Stimulated activated effector memory CD8-positive, alpha-beta T cell treated with anti-CD3 and anti-CD28 coated beads, Interleukin-12 subunit alpha, Interleukin-12 subunit beta, amount 100 ng/mL, for 72 hours (primary cell): Measurements from ENCODE around the gene ZNF771.
A peak's percentile ranks its signal among the peaks of the same experiment; 100 is the strongest.

Experiments
- ATAC-seq: fragments of 150-1000 bp; cut with Tn5 transposase; 2 replicates; pipeline ENCODE4 v1.10.0; 2021
- DNase-seq, 2 donors: peaks; one replicate each; pipeline ENCODE4 v3.0.0; 2021 to 2022; ENCODE audit warnings: low spot score in 2 of 2
- H3K27ac Mint-ChIP-seq: one replicate; pipeline ENCODE4 v1.8.0; 2022; ENCODE audit warnings: mild to moderate bottlenecking, mixed read lengths
- H3K36me3 Mint-ChIP-seq: one replicate; pipeline ENCODE4 v1.8.0; 2022; ENCODE audit warnings: mild to moderate bottlenecking, mixed read lengths
- H3K4me1 Mint-ChIP-seq: one replicate; pipeline ENCODE4 v1.8.0; 2022; ENCODE audit warnings: mixed read lengths
- H3K4me3 Mint-ChIP-seq: one replicate; pipeline ENCODE4 v1.8.0; 2022; ENCODE audit warnings: mild to moderate bottlenecking, mixed read lengths
- H3K9me3 Mint-ChIP-seq: one replicate; pipeline ENCODE4 v1.8.0; 2022; ENCODE audit warnings: mixed read lengths

ZNF771 gene

DNA sequence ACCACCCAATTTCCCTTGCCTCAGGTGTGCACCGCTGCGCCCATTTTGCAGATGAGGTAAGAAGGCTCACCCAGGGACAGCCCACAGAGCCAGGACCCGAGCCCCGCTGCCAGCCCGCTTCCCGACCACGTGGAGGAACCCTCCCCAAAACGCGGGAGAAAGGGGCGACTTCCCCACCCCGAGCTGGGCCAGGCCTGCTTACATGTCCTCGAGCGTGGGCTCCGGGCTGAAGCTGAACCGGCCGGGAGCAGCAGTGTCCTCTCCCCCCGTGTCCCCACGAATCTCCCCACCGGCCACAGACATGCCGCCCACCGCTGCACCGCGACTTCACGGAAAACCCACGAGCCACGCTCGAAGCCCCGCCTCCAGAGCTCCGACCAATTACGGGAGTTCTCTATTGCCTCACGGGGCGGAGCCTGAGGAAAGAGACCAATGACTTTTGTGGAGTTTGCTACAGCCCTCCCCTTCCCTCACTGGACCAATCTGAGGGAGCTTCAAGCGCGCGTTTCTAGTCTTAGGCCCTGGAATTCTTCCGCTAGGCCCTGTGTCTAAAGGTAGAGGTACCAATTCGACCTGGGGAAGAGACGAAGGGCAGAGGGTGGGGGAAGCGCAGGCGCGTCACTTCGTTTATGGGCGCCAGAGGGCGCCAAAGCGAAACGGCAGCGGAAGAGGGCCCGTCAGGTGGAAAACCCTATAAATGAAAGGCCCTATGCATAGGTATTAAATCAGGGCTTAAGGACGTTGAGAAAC is 22.4 kb downstream of the ZNF771 start, which contains the start of gene DCTPP1:
DCTPP1 (minus strand) TSS at position 353 of the 750 bp plus-strand sequence; CDS start at position 303, 50 bp downstream.
- Mint-ChIP-seq H3K36me3 (peaks cover 5% of the 10 kb centered on the region), H3K4me1 (peaks cover 19% of the 10 kb centered on the region), H3K4me3 (no peak within 1 kb of the TSS), H3K27ac (no peak within 1 kb of the TSS), H3K9me3 (no peaks in the 10 kb centered on the region)
- ATAC-seq (peak; percentile 97), DNase-seq (peak; percentile 88 to 96)

DNA sequence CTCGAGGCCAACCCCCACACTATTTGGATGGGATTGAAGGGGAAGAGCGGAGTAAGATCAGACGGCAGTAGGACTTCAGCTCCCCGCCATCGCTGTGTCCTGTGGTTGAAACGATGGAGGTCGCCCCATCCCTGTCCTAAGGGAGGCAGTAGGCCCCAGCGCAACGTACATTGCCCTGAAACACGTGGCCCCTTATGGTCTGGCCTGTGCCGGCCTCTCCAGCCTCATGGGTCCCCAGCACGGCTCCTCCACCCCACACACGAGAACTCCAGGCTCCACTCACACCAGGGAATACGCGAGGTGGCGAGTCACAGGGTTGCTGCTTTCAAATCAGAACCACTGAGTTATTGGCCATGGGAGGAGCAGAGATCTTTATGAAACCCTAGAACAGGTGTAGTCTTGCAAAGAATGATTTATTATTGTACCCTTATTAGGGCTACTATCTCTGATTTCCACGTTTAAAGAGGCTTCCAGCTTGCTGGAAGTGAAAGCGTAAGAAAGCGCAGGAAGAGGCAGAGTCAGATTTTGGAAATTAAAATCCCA is 23.1 kb downstream of the ZNF771 start:
- no peak overlapping the region for H3K4me3 Mint-ChIP-seq
- H3K27ac Mint-ChIP-seq = no peak overlapping the region
- H3K4me1 Mint-ChIP-seq = peaks cover 22% of the 10 kb centered on the region
- peaks cover 8% of the 10 kb centered on the region for H3K36me3 Mint-ChIP-seq
- H3K9me3 Mint-ChIP-seq = no peaks in the 10 kb centered on the region
- ATAC-seq (peak; percentile 17), DNase-seq (no peak)

DNA sequence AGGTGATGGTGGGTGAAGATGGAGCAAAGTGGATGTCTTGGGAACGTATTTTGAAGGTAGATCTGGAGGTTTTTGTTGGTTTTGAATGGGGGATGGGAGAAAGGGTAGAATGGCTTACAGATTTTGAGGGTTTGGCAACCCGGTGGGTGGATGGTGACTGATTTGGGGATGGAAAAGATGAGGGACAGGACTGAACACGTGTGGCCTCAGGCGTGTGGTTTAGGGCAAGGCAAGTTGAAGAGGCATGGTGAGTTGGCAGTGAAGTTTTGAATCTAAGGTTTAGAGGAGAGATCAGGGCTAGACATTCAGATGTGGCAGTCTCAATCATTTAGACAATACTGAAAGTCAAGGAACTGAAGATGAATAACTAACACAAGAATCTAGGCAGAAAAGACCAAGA is 27.4 kb downstream of the ZNF771 start:
- peak overlapping the region; percentile 64 for H3K27ac Mint-ChIP-seq
- peak; percentile 77 for ATAC-seq

DNA sequence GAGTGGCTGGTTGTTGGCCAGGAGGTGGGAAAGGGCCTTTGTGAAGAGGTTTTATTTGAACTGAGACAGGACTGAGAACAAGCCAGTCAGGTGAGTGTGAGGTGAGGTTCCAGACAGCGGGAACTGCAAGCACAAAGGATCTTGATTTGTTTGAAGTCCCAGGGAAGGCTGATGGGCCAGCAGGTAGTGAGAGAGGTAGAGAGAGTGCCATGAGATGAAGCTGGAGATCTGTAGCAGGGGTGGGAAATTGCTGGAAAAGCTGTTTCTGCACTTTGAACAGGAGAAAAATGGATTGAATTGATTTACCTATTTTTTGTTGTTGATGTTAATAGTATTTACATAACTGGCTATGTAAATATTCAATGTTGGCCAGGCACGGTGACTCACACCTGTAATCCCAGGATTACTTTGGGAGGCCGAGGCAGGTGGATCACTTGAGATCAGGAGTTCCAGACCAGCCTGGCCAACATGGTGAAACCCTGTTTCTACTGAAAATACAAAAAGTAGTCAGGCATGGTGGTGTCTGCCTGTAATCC is 30.2 kb downstream of the ZNF771 start:
- H3K36me3 Mint-ChIP-seq = peaks cover 12% of the 10 kb centered on the region
- peak overlapping the region; percentile 27 for H3K27ac Mint-ChIP-seq
- ATAC-seq (no peak), DNase-seq (no peak)
- H3K4me1 Mint-ChIP-seq = peaks cover 33% of the 10 kb centered on the region
- H3K9me3 Mint-ChIP-seq = no peaks in the 10 kb centered on the region
- no peak overlapping the region for H3K4me3 Mint-ChIP-seq

More for the DNA sequence above, 27.4 kb downstream of the ZNF771 start:
- Mint-ChIP-seq H3K4me3 (peak overlapping the region; percentile 33), H3K4me1 (peaks cover 33% of the 10 kb centered on the region), H3K36me3 (peaks cover 12% of the 10 kb centered on the region), H3K9me3 (no peaks in the 10 kb centered on the region)
- DNase-seq = peak in 1 of 2 donors; percentile 77

DNA sequence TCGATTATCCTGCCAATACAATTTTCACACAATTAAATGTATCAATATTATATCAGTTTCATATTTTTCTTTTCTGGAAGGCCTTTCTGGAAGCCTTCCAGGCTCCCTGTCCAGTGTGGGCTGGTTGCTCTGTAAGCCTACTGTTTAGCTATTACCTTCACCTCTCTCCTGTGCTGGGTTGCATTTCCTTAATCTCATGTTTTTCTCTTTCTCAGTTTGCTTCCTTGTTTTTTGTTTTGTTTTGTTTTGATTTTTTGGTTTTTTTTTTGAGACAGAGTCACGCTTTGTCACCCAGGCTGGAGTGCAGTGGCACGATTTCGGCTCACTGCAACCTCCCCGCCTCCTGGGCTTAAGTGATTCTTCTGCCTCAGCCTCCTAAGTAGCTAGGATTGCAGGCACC is 31.4 kb downstream of the ZNF771 start:
- H3K9me3 Mint-ChIP-seq = no peaks in the 10 kb centered on the region
- peaks cover 23% of the 10 kb centered on the region for H3K36me3 Mint-ChIP-seq
- peak overlapping the region; percentile 41 for H3K27ac Mint-ChIP-seq
- ATAC-seq (no peak), DNase-seq (no peak)
- H3K4me3 Mint-ChIP-seq = no peak overlapping the region
- peaks cover 40% of the 10 kb centered on the region for H3K4me1 Mint-ChIP-seq

DNA sequence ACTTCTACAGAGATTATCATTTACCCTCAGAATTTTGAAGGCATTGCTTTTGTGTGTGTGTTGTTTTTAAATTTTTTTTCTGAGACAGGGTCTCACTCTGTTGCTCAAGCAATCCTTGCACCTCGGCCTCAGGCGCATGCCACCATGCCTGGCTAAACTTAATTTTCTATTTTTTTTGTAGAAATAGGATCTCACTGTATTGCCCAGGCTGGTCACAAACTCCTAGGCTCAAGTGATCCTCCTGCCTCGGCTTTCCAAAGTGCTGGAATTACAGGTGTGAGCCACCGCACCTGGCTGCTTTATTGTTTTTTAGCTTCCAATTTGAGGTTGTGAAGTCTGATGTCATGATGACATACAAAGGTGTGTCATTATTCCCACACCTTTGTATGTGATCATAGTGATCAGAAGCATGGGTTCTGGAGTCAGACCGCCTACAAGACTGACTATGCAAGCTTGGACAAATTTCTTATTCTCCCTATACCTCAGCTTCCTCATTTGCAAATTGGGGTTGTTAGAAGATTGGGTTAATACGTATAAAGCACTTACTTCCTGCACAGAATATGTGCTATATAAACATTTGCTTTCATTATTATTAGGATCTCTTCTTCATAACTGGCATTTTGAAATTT is 32.4 kb downstream of the ZNF771 start:
- Mint-ChIP-seq H3K4me3 (no peak overlapping the region), H3K9me3 (no peaks in the 10 kb centered on the region), H3K27ac (peak overlapping the region; percentile 41), H3K36me3 (peaks cover 28% of the 10 kb centered on the region), H3K4me1 (peaks cover 40% of the 10 kb centered on the region)
- DNase-seq (no peak), ATAC-seq (no peak)

DNA sequence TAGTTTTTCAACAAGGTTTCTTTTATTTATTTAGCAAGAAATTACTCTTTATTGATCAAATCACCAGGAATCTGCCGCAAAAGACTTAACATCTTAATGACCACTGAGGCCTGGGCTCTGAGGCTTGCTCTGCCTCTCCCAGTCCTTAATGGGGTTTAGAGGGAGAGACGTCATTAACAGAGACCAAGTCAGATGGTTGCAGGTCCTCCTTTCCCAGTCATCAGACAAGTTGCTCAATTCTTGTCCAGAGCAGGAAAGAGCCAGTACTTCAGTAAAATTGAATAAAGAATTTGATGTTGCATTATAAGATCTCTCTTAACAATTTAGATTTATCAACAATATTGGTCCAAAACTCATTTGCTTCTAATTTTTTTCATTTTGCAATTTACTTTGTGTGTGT is 36.2 kb downstream of the ZNF771 start:
- Mint-ChIP-seq H3K9me3 (no peaks in the 10 kb centered on the region), H3K4me1 (peaks cover 36% of the 10 kb centered on the region), H3K4me3 (peak overlapping the region; percentile 81), H3K27ac (no peak overlapping the region), H3K36me3 (peaks cover 31% of the 10 kb centered on the region)
- DNase-seq (no peak), ATAC-seq (no peak)

DNA sequence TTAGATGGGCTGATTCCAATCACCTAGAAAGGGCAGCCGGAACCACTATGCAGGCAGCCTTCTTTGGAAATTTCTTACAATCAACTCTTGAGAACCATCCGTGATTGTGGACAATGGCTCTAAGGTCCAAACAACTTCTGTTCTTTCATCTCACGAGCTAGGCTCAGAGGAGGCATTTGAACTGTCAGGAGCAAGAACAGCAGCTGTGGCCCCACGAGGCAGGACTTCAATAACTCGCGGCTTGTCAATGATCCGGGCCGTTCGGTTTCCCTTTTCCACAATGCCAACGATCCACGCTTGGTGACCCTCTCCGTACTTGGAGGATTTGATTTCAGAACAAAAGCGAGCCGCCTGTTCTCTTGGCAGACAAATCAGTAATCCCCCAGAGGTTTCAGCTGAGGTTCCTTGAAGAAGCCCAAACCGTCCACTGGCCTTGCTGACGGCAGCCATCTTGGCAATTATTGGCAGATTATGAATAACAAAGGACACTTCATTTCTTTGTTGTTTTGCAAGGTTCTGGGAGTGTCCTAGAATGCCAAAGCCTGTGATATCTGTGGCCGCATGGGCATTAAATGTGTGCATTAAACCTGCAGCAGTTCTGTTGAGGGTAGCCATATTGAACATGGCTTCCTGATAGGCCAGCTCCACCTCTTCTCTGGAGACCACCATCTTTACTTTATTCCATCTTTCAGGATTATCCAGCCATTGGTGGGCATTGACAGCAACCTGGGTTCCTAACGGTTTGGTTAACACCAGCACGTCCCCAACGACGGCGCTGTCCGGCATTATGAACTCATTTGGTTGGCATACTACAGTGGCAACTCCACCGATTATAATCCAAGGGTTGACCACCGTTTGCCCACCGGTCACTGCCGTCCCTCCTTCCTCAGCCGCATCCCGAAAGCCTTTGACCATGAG is 37.1 kb downstream of the ZNF771 start:
- peaks cover 31% of the 10 kb centered on the region for H3K36me3 Mint-ChIP-seq
- ATAC-seq (no peak), DNase-seq (no peak)
- no peaks in the 10 kb centered on the region for H3K9me3 Mint-ChIP-seq
- H3K4me3 Mint-ChIP-seq = peak overlapping the region; percentile 81
- peak overlapping the region; percentile 91 for H3K27ac Mint-ChIP-seq
- H3K4me1 Mint-ChIP-seq = peaks cover 36% of the 10 kb centered on the region

DNA sequence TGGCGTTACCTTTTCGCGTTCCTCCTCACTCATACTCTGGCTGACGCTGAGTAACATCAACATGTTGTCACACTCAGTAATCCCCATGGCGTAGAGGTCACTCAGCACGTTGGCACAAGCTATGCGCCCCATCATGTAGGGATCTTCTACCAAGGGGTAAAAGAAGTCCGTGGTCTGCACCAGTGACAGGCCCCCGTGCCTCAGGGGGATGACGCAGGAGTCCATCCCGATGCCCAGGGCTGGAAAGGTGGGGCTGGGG is 37.7 kb downstream of the ZNF771 start:
- Mint-ChIP-seq H3K27ac (peak overlapping the region; percentile 91), H3K36me3 (peaks cover 31% of the 10 kb centered on the region), H3K4me1 (peaks cover 36% of the 10 kb centered on the region), H3K4me3 (peak overlapping the region; percentile 81), H3K9me3 (no peaks in the 10 kb centered on the region)
- ATAC-seq = peak; percentile 52
- no peak for DNase-seq

DNA sequence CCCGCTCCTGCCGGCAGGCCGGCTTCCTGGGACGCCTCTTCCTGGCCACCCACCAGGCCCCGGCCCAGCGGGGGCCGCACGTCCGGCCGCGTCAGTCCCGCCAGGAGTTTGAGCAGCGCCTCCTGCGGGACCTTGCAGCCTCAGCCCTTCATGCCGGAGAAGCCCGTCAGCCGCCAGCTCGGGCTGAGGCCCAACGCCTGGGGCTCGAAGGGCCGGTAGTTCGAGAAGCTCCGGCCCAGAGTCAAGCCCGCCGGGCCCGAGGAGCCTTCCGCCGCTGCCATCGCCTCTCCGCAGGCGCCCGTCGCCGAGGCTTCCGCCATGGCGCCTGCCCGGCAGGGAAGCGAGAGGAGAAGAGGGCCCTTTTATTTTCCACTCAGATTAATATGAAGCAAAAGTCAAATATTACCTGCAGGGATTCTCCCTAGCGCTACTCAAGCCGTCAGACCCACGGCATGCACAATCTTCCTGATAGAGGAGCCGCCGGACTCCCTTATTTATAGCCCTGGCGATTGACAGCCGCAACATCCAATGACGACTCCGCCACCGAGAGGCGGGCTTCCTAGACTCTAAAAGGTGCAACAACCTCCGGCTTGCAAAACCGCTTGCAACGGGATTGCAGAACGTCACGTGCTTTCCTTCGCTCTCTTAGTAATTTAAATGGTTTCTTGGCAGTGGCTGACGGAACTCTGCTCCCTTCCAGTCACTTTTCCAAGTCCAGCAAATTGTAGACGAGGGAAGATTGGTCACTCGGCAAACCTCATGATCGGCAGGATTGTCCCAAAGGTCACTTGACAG is 38.2 kb downstream of the ZNF771 start, which contains the start of gene SEPHS2:
SEPHS2 (minus strand) TSS at position 467 of the 795 bp plus-strand sequence; CDS start at position 320, 147 bp downstream.
- Mint-ChIP-seq H3K9me3 (no peaks in the 10 kb centered on the region), H3K4me3 (peak within 1 kb of the TSS; percentile 81), H3K36me3 (peaks cover 31% of the 10 kb centered on the region), H3K27ac (peak within 1 kb of the TSS; percentile 91), H3K4me1 (peaks cover 41% of the 10 kb centered on the region)
- DNase-seq = peak; percentile 93 to 99
- peak; percentile 96 for ATAC-seq

DNA sequence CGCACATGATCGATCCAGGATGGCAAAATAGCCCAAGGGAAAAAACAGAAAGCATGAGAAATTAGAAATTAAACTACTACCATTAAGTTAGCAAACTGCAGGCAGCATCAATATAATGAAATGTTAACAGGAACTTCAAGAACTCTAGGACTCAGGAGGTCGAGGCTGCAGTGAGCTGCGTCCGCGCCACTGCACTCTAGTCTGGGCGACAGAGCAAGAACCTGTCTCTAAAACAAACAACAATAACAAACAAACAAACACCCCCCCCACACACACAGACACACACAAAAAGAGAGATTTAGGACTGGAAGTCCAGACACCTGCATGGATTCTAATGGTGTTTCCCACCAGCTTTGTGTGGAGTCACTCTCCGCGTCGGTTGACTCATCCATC is 38.8 kb downstream of the ZNF771 start:
- DNase-seq (no peak), ATAC-seq (no peak)
- H3K4me1 Mint-ChIP-seq = peaks cover 47% of the 10 kb centered on the region
- peak overlapping the region; percentile 91 for H3K27ac Mint-ChIP-seq
- H3K9me3 Mint-ChIP-seq = no peaks in the 10 kb centered on the region
- peaks cover 31% of the 10 kb centered on the region for H3K36me3 Mint-ChIP-seq
- peak overlapping the region; percentile 81 for H3K4me3 Mint-ChIP-seq

DNA sequence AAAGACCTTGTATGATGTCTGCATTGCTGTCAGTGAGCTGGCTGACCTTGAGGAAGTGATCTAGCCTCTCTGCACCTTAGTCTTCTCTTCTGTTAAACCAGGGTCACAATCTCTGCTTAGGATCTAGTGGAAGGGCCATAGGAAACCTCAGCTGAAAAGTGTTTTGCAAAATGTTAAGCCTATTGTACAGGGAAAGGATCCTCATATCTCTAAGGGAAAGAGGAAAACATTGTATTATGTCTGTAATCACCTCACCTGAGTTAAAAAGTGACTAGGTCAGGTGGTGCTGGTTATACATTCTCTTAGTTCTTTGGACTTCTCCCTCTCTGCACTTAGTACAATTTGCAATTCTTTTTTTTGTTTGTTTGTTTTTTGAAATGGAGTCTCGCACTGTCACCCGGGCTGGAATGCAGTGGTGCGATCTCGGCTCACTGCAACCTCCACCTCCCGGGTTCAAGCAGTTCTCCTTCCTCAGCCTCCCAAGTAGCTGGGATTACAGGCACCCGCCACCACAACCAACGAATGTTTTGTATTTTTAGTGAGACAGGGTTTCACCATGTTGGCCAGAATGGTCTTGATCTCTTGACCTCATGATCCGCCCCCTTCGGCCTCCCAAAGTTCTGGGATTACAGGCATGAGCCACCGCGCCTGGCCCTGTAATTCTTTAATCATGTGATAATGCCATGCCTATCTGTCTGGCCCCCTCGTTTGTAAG is 40.3 kb downstream of the ZNF771 start:
- H3K27ac Mint-ChIP-seq = no peak overlapping the region
- peaks cover 55% of the 10 kb centered on the region for H3K4me1 Mint-ChIP-seq
- ATAC-seq = no peak

DNA sequence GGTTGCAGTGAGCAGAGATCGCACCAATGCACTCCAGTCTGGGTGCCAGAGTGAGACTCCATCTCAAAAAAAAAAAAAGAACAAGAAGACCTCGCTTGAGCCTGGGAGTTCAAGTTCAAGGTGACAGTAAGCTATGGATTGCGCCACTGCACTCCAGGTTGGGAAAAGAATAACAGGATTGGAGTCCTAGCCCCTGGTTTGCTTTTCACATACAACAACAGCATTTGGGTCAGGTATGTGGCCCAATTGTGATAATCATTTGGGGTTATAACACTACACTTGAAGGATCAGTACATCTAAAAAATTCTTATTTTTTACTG is 41.7 kb downstream of the ZNF771 start:
- Mint-ChIP-seq H3K9me3 (no peaks in the 10 kb centered on the region), H3K27ac (no peak overlapping the region), H3K4me3 (no peak overlapping the region), H3K4me1 (peaks cover 49% of the 10 kb centered on the region), H3K36me3 (peaks cover 19% of the 10 kb centered on the region)
- no peak for DNase-seq
- ATAC-seq = no peak

More for the DNA sequence above, 40.3 kb downstream of the ZNF771 start:
- Mint-ChIP-seq H3K9me3 (no peaks in the 10 kb centered on the region), H3K4me3 (no peak overlapping the region), H3K36me3 (peaks cover 31% of the 10 kb centered on the region)
- no peak for DNase-seq
